Mesendoderm (in vitro differentiated cells): ENCODE data around the gene PYGL.

ENCODE experiments used
- DNase-seq: peaks from one replicate; pipeline ENCODE4 v3.0.0; 2013
- H2AK5ac ChIP-seq: 2 replicates; pipeline ENCODE4 v1.6.1; 2013; ENCODE audit warnings: low read length, inconsistent platforms
- H2BK120ac ChIP-seq: 2 replicates; pipeline ENCODE4 v1.6.1; 2013; ENCODE audit warnings: low read depth, mild to moderate bottlenecking, low read length, moderate library complexity, mixed read lengths
- H2BK15ac ChIP-seq: replicated peaks from 2 replicates; pipeline ENCODE4 v1.6.1; 2013; ENCODE audit warnings: low read depth, mild to moderate bottlenecking, moderate library complexity
- H2BK5ac ChIP-seq: 2 replicates; pipeline ENCODE4 v1.6.1; 2013; ENCODE audit warnings: low read length, inconsistent platforms
- H3K18ac ChIP-seq: 2 replicates; pipeline ENCODE4 v1.6.1; 2013; ENCODE audit warnings: mild to moderate bottlenecking, low read length, mixed read lengths
- H3K23ac ChIP-seq: one replicate; pipeline ENCODE4 v1.6.1; 2013; ENCODE audit warnings: low read length
- H3K27ac ChIP-seq: 2 replicates; pipeline ENCODE4 v1.5.1; 2013; ENCODE audit warnings: low read depth, mild to moderate bottlenecking, inconsistent platforms, low read length, moderate library complexity
- H3K27me3 ChIP-seq: 2 replicates; pipeline ENCODE4 v1.6.1; 2013; ENCODE audit warnings: low read length, control low read depth, mild to moderate bottlenecking, inconsistent platforms; ENCODE audit not compliant: insufficient read depth, poor library complexity
- H3K36me3 ChIP-seq: 2 replicates; pipeline ENCODE4 v1.6.1; 2013; ENCODE audit warnings: low read length, inconsistent platforms; ENCODE audit not compliant: control insufficient read depth, insufficient read depth
- H3K4ac ChIP-seq: one replicate; pipeline ENCODE4 v1.6.1; 2013; ENCODE audit warnings: low read depth, mild to moderate bottlenecking, low read length, moderate library complexity
- H3K4me1 ChIP-seq: 2 replicates; pipeline ENCODE4 v1.6.1; 2013; ENCODE audit warnings: low read depth, low read length, inconsistent platforms; ENCODE audit not compliant: control insufficient read depth
- H3K4me2 ChIP-seq: 2 replicates; pipeline ENCODE4 v1.6.1; 2013; ENCODE audit warnings: low read length
- H3K4me3 ChIP-seq: 2 replicates; pipeline ENCODE4 v1.5.1; 2013; ENCODE audit warnings: mild to moderate bottlenecking, low read length
- H3K56ac ChIP-seq: one replicate; pipeline ENCODE4 v1.6.1; 2013; ENCODE audit warnings: low read length
- H3K79me1 ChIP-seq: 2 replicates; pipeline ENCODE4 v1.6.1; 2013; ENCODE audit warnings: low read length, inconsistent platforms
- H3K79me2 ChIP-seq: 2 replicates; pipeline ENCODE4 v1.6.1; 2013; ENCODE audit warnings: mild to moderate bottlenecking, low read length; ENCODE audit not compliant: control insufficient read depth, insufficient read depth
- H3K9ac ChIP-seq: 2 replicates; pipeline ENCODE4 v1.6.1; 2013; ENCODE audit warnings: low read length, inconsistent platforms
- H4K5ac ChIP-seq: one replicate; pipeline ENCODE4 v1.6.1; 2013; ENCODE audit warnings: low read length
- H4K8ac ChIP-seq: one replicate; pipeline ENCODE4 v1.6.1; 2013; ENCODE audit warnings: low read depth, mild to moderate bottlenecking, control low read depth, low read length, moderate library complexity
- WGBS: extraction: QIAGEN DNeasy Blood & Tissue Kit; methylation state at CpG from one replicate; pipeline ENCODE4 v1.1.7; 2013; ENCODE audit warnings: low lambda C conversion rate, missing lambda C conversion rate; ENCODE audit not compliant: insufficient coverage; ENCODE audit errors: extremely low coverage; 5-methylcytosine and 5-hydroxymethylcytosine counted together

PYGL gene

GRCh38 chr14:50970886-50971781, 26.9 kb upstream of the PYGL start:
- H3K18ac ChIP-seq, result no peak overlapping the region
- DNase-seq, result no peak
- no CpG with 5 or more reads among the region's 6 CpGs for WGBS

GRCh38 chr14:50967790-50968189, 23.5 kb upstream of the PYGL start:
- no peak overlapping the region for H2AK5ac ChIP-seq

More at GRCh38 chr14:50970886-50971781, 26.9 kb upstream of the PYGL start:
- Histone ChIP-seq H3K79me2 (no peaks in the 10 kb centered on the region), H3K23ac (no peak overlapping the region), H2BK120ac (no peak overlapping the region), H3K27ac (no peak overlapping the region), H4K8ac (no peak overlapping the region), H3K79me1 (no peaks in the 10 kb centered on the region), H3K56ac (no peak overlapping the region), H3K36me3 (no peaks in the 10 kb centered on the region), H2AK5ac (no peak overlapping the region), H3K27me3 (no peaks in the 10 kb centered on the region), H4K5ac (no peak overlapping the region), H2BK15ac (no peak overlapping the region), H3K4me2 (no peak overlapping the region), H3K4ac (no peak overlapping the region), H3K4me3 (no peak overlapping the region), H2BK5ac (no peak overlapping the region), H3K4me1 (no peaks in the 10 kb centered on the region), H3K9ac (no peak overlapping the region)

GRCh38 chr14:50967103-50967502, 22.8 kb upstream of the PYGL start:
- no peak overlapping the region for H3K4me2 ChIP-seq
- H2BK5ac ChIP-seq, result no peak overlapping the region
- H2AK5ac ChIP-seq, result no peak overlapping the region
- no peak overlapping the region for H3K23ac ChIP-seq
- no peak overlapping the region for H3K18ac ChIP-seq
- H3K56ac ChIP-seq, result no peak overlapping the region
- H4K5ac ChIP-seq, result no peak overlapping the region
- no peak overlapping the region for H3K4ac ChIP-seq
- no peak overlapping the region for H4K8ac ChIP-seq
- no CpG with 5 or more reads among the region's 3 CpGs for WGBS
- H3K27ac ChIP-seq, result no peak overlapping the region
- no peak overlapping the region for H2BK120ac ChIP-seq
- H2BK15ac ChIP-seq, result no peak overlapping the region
- DNase-seq, result no peak
- H3K79me2 ChIP-seq, result no peaks in the 10 kb centered on the region
- no peaks in the 10 kb centered on the region for H3K79me1 ChIP-seq
- no peaks in the 10 kb centered on the region for H3K27me3 ChIP-seq
- no peak overlapping the region for H3K9ac ChIP-seq
- no peaks in the 10 kb centered on the region for H3K36me3 ChIP-seq
- H3K4me3 ChIP-seq, result no peak overlapping the region
- H3K4me1 ChIP-seq, result no peaks in the 10 kb centered on the region

More at GRCh38 chr14:50967790-50968189, 23.5 kb upstream of the PYGL start:
- H3K18ac ChIP-seq, result no peak overlapping the region
- no peaks in the 10 kb centered on the region for H3K79me1 ChIP-seq
- H2BK5ac ChIP-seq, result no peak overlapping the region
- H3K56ac ChIP-seq, result no peak overlapping the region
- no peaks in the 10 kb centered on the region for H3K79me2 ChIP-seq
- no peak overlapping the region for H3K4me2 ChIP-seq
- no peak for DNase-seq
- no peak overlapping the region for H3K23ac ChIP-seq
- H3K27ac ChIP-seq, result no peak overlapping the region
- H3K4me3 ChIP-seq, result no peak overlapping the region
- no peaks in the 10 kb centered on the region for H3K36me3 ChIP-seq
- no peaks in the 10 kb centered on the region for H3K27me3 ChIP-seq
- no peak overlapping the region for H2BK15ac ChIP-seq
- no CpG with 5 or more reads among the region's 2 CpGs for WGBS
- H2BK120ac ChIP-seq, result no peak overlapping the region
- H4K8ac ChIP-seq, result no peak overlapping the region
- no peak overlapping the region for H3K4ac ChIP-seq
- no peak overlapping the region for H4K5ac ChIP-seq
- no peaks in the 10 kb centered on the region for H3K4me1 ChIP-seq
- no peak overlapping the region for H3K9ac ChIP-seq

GRCh38 chr14:50964683-50965390, 20.6 kb upstream of the PYGL start:
- H2BK15ac ChIP-seq, result no peak overlapping the region
- H3K4me1 ChIP-seq, result no peaks in the 10 kb centered on the region
- no peak overlapping the region for H3K4ac ChIP-seq
- H2BK120ac ChIP-seq, result no peak overlapping the region
- no CpG with 5 or more reads among the region's 5 CpGs for WGBS
- DNase-seq, result no peak
- no peaks in the 10 kb centered on the region for H3K36me3 ChIP-seq
- no peaks in the 10 kb centered on the region for H3K79me1 ChIP-seq
- no peak overlapping the region for H3K27ac ChIP-seq
- no peak overlapping the region for H4K5ac ChIP-seq
- H3K4me2 ChIP-seq, result no peak overlapping the region
- H3K27me3 ChIP-seq, result no peaks in the 10 kb centered on the region
- H3K23ac ChIP-seq, result no peak overlapping the region
- no peak overlapping the region for H4K8ac ChIP-seq
- no peak overlapping the region for H3K18ac ChIP-seq
- H3K79me2 ChIP-seq, result no peaks in the 10 kb centered on the region
- H2AK5ac ChIP-seq, result no peak overlapping the region
- H3K4me3 ChIP-seq, result no peak overlapping the region
- no peak overlapping the region for H3K56ac ChIP-seq
- no peak overlapping the region for H2BK5ac ChIP-seq
- H3K9ac ChIP-seq, result no peak overlapping the region

- H3K4me2 ChIP-seq, result no peak overlapping the region
- no peak overlapping the region for H4K8ac ChIP-seq
- H3K36me3 ChIP-seq, result no peaks in the 10 kb centered on the region
- H3K27ac ChIP-seq, result no peak overlapping the region
- WGBS, result no CpG with 5 or more reads among the region's 5 CpGs
- H3K4me1 ChIP-seq, result no peaks in the 10 kb centered on the region
- H2BK120ac ChIP-seq, result no peak overlapping the region
- H2BK5ac ChIP-seq, result no peak overlapping the region
- no peak overlapping the region for H3K9ac ChIP-seq
- H3K4me3 ChIP-seq, result no peak overlapping the region
- no peak overlapping the region for H3K18ac ChIP-seq
- DNase-seq, result no peak
- no peak overlapping the region for H3K56ac ChIP-seq
- no peak overlapping the region for H2AK5ac ChIP-seq
- no peaks in the 10 kb centered on the region for H3K27me3 ChIP-seq
- no peak overlapping the region for H2BK15ac ChIP-seq
- no peaks in the 10 kb centered on the region for H3K79me1 ChIP-seq
- no peak overlapping the region for H4K5ac ChIP-seq
- H3K23ac ChIP-seq, result no peak overlapping the region
- H3K79me2 ChIP-seq, result no peaks in the 10 kb centered on the region
- no peak overlapping the region for H3K4ac ChIP-seq
Measured at GRCh38 chr14:50963919-50964318, 19.6 kb upstream of the PYGL start.
